NCI-H510A treated with DMSO at 0.1 percent for 48 hours (cell line): ENCODE results near the gene ZNF407.

Experiments used
- DNase-seq: peaks from one replicate; lab custom pipeline; 2025; lab: John Stamatoyannopoulos, UW

The ZNF407 gene

GRCh38 chr18:75010689-75011088, 413.0 kb downstream of the ZNF407 start:
- no peak for DNase-seq

DNA sequence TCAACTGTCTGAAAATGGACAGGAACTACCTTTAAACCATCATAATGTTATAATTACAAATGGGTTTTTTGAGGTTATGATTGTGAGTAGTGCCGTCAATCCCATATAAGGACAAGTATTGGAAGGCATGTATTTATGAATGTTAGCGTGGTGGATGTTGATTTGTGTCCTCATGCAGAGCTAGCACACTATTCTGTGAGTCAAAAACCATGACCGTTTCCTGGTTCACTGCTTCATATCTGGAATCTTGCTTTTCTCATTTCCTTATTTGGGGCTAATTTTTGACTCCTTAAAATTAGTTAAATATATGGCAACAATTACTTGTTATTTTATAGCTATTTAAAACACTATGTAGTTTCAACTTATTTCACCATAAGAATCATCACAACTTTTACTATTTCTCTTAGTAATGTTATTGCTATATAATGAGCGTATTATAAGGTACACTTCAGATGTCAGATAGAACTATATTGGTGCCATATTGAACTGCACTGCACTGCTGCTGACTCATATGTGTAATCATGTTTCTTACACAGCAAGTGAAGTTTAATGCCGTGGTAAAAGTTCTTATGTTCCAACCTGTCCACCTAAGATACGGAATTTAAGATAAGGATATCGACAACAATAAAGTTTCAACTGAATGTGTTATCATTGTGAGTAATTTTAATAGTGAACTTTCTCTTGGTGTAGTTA, 418.5 kb downstream of the ZNF407 start:
- no peak for DNase-seq

GRCh38 chr18:75023473-75023872, 425.8 kb downstream of the ZNF407 start:
- no peak for DNase-seq

- no peak for DNase-seq
Observed at GRCh38 chr18:75024871-75025270, 427.2 kb downstream of the ZNF407 start.

DNA sequence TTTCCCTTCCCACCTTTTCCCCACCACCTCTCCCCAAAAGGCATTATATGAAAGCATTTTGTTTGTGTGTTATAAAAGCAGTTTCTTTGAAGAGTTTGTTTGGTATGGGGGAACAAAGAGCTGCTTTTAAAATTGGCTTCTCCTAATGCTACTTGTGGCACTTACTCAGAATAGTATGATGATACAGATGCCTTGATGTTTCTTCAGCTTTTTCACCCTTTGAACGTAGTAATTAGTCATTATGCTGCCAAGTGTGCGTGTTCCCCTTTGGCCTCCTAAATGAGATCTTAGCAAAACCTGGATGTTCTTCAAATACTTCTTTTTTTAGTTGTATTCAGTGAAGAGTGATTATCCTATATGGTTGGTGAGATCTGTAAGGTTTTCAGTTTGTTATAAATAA, 427.9 kb downstream of the ZNF407 start:
- no peak for DNase-seq

GRCh38 chr18:75029481-75029880, 431.8 kb downstream of the ZNF407 start:
- DNase-seq = no peak

DNA sequence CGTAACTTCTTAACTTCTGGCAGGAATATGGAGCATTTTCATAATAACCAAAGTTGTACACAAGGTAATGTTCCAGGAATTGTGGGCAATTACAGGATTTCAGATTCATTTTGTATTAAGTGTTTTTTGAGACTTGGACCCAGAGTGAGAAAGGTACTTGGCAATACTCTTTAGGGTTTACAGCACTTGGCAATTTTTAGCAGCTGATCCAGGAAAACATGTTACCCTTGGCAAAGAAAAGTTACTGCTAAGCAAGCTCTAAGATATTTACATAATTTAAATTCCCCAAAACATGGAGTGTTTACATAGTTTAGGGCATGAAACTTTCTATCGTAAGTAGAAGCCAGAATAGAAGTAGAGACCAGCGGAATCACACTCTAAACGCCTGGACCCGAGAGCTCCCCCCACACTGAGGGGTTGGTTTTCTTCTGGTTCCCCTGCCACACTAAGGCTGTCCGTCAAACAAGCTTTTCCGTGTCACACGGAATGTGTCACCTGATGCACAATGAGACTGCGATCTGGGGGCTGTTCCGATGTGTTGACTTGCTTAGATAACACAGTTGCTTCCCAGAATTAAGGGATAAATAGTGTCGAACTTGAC, 434.1 kb downstream of the ZNF407 start:
- no peak for DNase-seq

GRCh38 chr18:75033516-75033915, 435.8 kb downstream of the ZNF407 start:
- no peak for DNase-seq

- no peak for DNase-seq
Observed at GRCh38 chr18:75034937-75035336, 437.3 kb downstream of the ZNF407 start.

DNA sequence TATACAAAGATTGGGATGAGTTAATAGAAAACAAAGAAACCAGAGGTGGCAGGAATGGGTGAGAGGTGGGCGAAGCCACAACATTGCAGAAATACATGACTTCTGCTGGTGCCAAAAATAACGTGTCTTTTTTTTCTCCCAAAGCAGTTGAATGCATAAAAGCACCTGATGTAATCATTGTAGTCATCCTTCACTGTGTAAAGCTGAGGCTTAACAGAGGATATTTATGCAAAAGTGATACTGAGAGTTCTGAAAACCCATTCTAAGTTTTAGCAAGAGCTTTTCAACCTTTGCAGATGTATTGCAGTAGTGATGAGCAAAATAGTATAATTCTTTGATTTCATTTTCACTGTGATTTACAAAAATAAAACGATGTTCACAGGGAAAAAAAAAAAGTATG, 438.3 kb downstream of the ZNF407 start:
- DNase-seq = no peak

- no peak for DNase-seq
Observed at GRCh38 chr18:75036917-75037688, 439.4 kb downstream of the ZNF407 start.

- no peak for DNase-seq
Observed at GRCh38 chr18:75037689-75037955, 440.0 kb downstream of the ZNF407 start.

DNA sequence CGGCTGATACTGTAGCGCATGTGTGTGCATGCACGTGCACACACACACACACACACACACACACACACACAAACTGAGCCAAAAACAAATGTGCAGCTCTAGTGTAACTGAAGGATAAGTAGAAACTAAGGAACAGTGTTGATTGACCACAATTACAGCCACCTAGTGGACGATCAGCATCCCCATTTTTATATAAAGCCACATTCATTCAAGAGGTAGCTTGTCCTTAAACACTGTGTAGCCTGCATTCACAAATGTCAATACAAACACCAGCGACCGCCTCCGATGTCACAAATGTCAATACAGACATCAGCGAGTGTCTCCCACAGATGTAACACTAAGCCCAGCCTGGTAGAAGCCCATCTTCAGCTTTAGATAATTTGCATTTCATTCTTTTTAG, 443.9 kb downstream of the ZNF407 start:
- peak; percentile 81 for DNase-seq

DNA sequence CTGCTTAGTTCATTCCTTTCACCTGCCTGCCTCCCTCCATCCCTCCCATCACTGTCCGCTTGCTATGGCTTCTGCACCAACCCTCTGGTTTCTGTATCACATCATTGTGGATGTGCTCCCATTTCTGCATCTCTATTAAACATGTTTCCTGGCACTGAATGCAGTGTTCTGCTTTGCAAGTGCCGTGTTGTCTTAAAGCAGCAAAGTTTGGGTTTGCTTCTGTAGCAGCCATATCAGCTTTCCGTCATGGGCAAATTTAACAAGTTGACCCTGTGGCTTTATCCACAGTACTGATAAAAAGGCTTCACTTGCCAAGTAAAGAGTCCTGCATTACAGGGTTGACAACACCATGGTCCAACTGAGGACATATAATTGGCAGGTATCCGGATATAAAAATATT, 445.8 kb downstream of the ZNF407 start:
- DNase-seq = no peak

GRCh38 chr18:75044296-75044695, 446.6 kb downstream of the ZNF407 start:
- no peak for DNase-seq

- DNase-seq = no peak
Observed at GRCh38 chr18:75044791-75045190, 447.1 kb downstream of the ZNF407 start.

GRCh38 chr18:75045272-75045671, 447.6 kb downstream of the ZNF407 start:
- DNase-seq = no peak

DNA sequence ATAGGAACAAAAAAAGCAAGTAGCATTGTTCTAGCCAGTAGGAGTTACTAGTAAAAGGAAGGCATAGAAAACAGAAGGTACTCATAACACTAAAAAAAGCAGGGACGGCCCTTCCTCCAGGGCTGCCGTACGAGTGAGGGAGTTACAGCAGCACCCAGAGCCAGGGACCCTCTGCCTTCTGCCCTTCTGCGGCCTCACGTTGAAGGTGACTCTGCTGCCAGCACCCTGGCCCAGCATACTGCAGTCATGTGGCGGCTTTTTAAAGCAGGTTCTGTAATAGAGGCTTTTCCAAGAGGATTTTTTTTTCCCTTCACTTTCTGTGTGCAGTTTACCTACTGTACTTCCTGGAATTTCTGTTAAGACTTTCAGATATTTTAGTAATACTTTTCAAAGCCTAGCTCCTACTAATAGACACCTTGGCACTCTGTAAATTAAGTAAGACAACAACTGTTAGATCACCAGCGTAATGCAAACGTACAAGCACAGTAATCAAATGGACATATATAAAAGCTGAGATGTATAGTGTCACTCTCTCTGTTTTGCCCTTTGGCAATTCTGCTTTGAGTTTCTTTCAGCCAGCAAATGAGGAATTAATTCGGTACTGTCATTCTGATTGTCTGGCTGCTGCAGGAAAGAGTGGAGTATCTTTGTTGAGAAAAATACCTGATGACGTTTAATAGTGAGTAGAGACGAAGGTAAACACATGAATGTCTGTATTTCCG, 449.7 kb downstream of the ZNF407 start:
- no peak for DNase-seq

GRCh38 chr18:75048776-75049454, 451.2 kb downstream of the ZNF407 start:
- no peak for DNase-seq

- no peak for DNase-seq
Observed at GRCh38 chr18:75049455-75049789, 451.8 kb downstream of the ZNF407 start.

DNA sequence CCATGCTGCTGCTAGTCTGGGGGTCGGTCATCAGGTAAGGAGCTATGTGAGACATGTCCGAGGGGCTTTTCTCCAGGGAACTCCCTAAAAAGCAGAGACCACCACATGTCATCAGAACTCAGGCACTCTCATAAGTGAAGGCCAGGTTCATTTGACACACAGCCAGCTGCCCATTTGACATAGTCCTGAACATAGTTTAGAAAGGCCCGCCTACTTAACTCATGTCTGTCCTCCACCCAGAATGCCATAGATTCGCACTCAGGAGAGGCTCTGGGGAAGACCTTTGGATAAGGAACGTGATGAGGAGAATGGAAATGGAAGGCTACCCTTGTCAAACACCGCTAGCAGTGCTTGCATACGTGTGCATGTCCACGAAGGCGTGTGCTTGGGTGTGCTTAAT, 454.1 kb downstream of the ZNF407 start:
- DNase-seq = no peak

DNA sequence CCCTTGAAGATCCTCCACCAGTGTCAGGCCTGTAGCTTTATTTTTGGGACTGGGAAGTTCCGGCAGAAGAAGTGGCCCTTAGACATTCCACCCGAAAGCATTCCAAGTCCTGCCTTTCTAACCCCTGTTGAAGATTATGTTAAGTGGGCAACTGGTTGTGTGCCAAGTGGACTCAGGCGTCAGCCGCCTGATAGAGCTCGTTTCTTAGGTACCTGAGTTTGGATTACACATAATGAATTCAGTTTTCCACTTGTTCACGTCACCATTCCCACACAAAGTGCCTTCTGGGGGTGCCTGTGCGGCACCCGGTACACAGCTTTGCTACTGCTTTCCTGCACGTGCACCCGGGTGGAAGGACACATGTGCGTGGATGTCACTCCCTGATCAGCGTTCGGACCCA, 454.8 kb downstream of the ZNF407 start:
- DNase-seq = no peak
